PFSK-1 (cell line): Measurements from ENCODE around the gene JUND.

Experiments
- POLR2AphosphoS5 ChIP-seq: IDR thresholded peaks from 2 replicates; pipeline ENCODE4 v1.6.1; 2012; ENCODE audit warnings: low read depth, mild to moderate bottlenecking, control low read depth, low read length, moderate library complexity
- REST ChIP-seq, 2 experiments: IDR thresholded peaks; 2 replicates each; pipeline versions ENCODE4 v1.6.1 to v1.8.0; 2011 to 2012; ENCODE audit warnings: low read depth in 2 of 2, low read length in 2 of 2, control low read depth in 1 of 2, inconsistent platforms in 1 of 2, mild to moderate bottlenecking in 1 of 2, moderate library complexity in 1 of 2; ENCODE audit not compliant: insufficient read depth in 1 of 2
- SIN3A ChIP-seq: IDR thresholded peaks from 2 replicates; pipeline ENCODE4 v1.6.1; 2012; ENCODE audit warnings: mild to moderate bottlenecking, low read length, moderate library complexity, borderline replicate concordance; ENCODE audit not compliant: insufficient read depth
- TAF1 ChIP-seq: IDR thresholded peaks from 2 replicates; pipeline ENCODE4 v1.6.1; 2012; ENCODE audit warnings: low read length, control low read depth, borderline replicate concordance; ENCODE audit not compliant: insufficient read depth

GRCh38 chr19:18306209-18306887 is 24.9 kb upstream of the JUND start:
- TF ChIP-seq POLR2AphosphoS5 (no peak), REST (IDR thresholded peaks at IDR 0.05; ENCODE audit: insufficient read depth in 1 of 2, low read depth in 2 of 2, low read length in 2 of 2) (no peak), SIN3A (no peak), TAF1 (no peak)
